GM19372 (cell line): ENCODE measurements around the gene EIF4G1.

Experiments used
- ATAC-seq: cut with Tn5 transposase; IDR thresholded peaks from one replicate; pipeline ENCODE4 v1.9.1; 2021; ENCODE audit warnings: mild to moderate bottlenecking, low read depth, moderate library complexity; ENCODE audit not compliant: unreplicated experiment

The EIF4G1 gene

DNA sequence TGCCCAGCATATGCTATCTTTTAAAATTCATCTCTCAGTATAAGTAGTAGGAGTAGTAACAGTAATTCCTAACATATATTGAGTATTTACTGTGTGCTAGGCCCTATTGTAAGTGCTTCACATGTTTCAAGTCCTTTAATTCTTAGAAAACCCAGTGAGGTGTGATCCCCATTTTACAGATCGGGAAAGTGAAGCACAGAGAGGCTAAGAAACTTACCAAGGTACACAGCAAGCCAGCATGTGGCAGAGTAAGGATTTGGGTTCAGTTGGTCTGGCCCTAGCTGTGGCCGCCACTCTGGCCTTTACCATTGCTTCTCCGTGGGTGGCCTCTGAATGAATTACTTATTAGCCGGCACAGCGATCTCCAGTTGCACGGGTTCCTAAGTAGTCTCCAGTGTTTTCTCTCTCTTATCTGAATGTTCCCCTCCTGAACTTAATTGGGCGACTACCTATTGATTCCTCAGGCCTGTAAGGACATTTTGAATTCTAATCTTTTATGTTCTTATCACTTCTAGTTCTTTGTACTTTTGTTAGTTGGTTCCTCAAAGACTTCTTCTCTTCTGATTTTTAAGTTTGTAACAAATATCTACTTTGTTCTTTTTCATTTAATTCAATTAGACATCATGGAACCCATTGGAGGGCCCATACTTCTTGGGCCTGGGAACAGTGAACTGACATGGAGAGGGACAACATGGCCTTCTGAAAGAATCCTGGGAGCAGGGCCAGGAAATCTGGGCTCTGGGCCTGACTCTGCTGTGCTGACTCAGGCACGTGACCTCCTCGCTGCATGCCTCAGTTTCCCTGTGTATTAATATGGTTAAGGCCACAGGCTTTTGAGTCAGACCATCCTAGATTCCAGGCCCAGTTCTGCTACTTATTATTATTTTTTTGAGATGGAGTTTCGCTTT is 35.4 kb downstream of the EIF4G1 start:
- ATAC-seq = no peak

DNA sequence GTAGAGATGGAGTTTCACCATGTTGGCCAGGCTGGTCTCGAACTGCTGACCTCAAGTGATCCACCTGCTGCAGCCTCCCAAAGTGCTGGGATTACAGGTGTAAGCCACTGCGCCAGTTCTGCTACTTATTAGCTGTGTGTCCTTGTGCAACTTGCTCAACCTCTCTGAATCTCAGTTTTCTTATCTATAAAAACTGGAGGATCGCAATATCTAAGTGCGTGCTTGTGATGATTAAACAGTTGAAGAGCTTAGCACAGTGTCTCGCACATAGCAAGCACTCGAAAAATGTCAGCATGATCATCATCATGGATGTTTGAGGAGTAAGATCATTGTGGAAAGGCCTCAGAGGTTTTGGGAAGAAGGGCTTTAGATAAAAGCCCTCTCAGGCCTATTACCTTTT is 36.2 kb downstream of the EIF4G1 start:
- ATAC-seq = no peak

DNA sequence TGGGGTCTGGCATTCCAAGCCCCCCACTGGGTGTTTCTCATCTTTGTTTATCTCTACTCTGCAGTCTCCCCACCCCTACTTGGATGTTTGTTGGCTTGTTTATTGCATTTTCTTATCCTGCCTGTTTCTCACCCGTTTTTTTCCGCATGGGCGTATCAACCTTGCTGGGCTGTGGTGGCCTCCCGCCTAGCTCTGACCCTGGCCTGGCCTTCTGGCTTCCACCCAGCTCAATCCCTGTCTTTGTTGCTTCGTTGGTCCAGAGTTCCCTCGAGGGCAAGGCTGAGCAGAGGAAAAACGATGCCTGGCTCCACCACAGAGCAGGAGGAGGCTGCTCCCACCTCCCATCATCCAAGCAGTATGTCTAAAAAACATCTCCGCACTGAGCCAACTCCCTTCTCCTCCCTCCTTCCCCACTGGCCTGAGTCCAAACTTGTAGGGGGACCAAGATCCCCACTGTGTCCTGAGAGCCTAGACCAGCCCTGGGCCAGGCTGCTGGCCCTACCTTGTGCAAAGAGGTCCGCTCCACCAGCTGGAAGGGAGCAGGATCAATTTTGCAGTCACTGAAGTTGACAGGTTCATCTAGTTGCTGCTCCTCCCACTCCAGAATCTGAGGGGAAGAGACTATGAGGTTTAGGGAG is 37.2 kb downstream of the EIF4G1 start:
- no peak for ATAC-seq

DNA sequence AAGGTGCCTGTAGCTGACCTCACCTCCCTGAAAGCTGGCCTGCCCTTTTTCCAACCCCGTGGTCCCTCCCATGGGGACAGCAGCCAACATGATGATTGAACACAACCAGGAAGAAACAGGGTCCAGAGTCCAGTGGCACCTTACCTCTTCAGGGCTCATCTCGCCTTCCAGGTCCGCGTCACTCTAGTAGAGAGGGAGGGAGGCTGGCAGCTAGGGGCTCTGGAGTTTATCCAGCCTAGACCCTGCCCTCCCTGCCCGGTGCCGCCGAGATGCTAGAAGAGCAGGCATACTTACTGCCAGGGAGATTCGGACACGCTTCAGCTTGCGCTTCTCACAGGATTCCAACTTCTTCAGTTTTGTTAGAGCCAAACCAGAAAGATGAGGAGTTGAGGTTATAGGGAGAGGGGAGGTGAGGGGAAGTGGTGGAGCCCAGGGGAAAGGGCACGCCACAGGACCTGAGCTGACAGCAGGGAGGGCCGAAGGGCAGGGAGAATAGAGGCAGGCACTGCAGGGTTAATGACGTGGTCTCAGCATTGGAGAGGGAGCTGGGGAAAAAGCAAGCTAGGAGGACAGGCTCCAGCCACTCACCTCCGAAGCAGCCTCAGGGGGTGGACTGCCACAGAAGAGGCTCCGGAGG is 37.9 kb downstream of the EIF4G1 start:
- no peak for ATAC-seq

DNA sequence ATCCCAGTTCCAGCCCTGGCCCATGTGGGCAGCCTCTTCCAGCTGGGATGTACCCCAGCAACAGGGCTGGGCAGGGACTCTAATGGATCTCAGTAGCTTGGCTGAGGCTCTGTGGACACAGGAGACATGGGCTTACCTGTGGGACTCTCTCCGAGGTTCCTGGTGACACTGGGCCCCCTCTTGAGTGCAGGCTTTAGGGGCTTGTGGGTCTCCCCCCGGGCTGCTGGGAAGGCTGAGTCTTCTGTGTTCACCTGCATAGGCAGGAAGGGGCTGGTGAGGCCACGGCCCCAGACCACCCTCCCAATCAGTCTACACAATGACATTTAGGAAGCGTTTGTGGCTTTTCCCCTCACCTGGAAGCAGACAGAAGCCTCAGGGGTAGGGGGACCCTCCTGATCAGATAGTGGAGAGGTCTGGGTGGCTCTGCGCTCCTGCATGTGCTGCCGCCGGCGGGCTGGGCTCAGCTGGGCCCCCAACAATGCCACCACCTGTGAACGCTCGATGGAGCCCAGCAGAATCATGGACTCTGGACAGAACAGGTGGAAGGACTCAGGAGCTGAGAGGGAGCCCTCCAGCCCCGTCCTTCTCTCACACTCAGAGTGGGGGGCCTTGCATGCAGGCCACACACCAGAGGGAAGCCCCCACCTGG is 38.6 kb downstream of the EIF4G1 start:
- ATAC-seq = no peak

DNA sequence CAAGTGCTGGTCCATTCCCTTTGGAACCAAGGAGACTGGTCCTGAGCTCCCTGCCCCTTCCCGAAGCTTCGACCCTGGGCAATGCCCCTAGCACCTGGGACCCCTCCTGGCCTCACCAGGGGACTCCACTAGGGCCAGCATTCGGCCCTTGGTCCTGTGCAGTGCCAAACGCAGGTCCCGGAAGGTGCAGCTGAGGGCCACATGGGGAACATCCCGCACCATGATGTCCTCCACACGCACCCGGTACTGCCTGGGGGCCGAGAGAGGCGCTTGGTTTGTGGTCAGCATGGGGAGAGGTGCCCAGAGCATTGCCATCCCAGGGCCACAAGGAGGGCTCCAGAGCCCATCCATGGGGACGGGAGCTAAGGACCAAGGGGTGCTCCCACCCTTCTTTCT is 39.1 kb downstream of the EIF4G1 start:
- ATAC-seq = no peak

DNA sequence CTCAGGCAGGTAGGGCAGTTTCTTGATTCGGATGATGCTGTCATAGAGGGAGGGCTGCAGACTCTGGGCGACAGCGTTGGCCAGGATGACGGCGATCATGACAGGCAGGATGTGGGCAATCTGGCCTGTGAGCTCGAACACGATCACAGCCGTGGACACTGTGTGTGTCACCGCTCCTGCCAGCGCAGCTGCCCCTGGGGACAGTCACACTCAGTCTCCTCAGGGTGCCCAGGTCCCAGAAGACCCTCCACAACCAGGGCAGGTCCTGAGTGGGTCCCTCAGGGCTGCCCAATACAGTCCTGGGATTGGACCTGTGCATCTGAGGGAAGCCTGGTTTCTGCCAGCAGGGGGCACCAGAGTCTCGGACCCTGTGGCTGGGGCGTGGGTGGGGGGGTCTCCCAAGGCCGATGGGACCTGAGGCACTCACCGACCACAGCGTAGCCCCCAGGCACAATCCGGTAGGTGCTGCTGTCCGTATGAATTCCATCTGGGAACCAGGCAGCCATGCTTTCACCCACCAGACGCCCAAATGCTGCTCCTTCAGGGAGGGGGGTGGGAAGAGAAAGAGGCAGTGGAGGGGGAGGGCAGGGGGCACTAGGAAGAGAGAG is 39.8 kb downstream of the EIF4G1 start:
- peak; percentile 49 for ATAC-seq

DNA sequence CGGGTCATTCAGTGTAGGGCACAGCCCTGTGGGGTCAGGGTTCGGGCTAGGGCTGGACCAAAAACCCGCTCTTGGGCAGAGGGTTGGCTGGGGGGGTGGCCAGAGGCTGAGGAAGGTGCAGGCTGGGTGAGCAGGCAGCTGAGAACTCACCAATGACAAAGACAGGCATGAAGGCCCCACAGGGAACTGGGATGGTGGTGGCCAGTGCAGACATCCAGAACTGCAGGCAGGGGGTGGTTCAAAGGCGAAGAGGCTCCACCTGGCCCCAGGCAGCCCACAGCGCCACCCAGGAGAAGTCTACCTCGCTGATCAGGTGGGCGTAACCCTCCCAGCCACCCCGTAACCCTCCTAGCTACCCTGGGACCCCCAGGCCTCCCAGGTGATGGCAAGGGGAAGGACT is 40.3 kb downstream of the EIF4G1 start:
- no peak for ATAC-seq

DNA sequence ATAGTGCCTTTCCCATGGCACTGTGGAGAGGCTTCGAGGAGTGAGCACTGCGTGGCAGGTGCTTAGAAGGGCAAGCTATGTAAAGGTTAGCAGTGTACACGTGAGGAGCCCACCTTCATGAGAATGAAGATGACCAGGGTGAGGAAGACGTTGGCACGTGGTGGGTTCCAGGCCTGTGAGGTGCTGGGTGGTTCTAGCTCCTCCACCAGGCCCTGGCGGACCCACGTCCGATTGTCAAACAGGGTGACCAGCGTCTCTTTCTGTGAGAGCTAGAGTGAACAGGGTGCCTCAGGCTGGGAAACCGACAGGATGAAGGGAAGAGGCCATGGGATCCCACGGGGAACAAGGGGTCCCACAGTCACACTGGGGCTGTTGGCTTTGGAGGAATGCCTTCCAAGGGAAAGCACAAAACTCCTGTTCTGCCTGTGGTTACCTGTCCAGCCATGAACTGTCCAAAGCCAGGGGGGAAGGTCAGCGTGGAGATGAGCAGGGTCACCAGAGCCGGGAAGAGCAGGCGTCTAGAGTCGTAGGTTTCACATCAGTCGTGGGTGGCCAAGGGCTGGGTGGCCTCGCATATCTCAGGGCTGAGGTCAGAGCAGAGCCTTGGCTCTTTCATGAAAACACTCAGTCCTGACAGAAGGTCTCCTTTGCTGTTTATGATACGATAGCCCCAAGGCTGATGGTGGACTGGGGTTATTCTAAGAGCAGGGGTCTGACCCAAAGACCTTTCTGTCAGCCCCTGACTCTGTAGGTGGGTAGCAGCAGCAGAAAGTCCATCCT is 41.0 kb downstream of the EIF4G1 start:
- no peak for ATAC-seq

DNA sequence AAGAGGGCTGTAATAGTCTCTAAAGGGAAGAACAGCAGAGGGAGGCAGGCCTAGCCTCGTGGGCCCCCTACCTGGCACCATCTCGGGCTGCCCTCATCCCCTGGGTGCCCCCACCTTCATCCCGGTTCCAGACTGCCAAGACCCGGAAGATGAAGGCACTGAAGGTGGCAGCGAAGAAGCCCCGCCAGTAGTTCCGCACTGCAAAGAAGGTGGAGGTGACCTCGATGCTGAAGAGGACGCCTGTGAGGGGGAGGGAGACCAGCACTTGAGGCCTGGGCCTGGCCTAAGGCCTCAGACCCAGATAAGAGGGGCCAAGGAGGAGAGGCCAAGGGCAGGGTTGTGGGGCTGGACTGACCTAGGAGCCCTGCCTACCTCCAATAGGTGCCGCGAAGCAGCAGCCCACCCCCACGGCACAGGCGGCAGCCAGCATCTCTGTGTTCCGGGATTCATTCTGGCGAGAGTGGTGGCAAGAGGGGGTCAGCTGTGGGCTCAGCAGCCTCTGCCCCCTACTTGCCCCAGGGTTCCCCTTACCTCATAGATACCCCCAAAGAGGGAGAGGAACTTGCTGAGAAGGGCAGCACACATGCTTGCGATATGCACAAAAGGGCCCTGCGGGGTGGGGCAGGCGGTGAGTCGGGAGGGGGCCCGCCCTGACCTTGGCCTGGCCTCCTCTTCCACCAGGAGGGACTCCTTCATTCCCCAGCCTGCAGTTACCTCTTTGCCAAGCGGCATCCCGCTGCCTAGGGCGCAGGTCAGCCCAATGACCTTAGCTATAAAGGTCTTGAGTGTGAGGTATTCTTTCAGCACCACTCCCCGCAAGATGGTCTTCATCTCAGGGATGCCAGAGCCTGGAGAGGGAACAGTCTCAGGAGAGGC is 43.1 kb downstream of the EIF4G1 start:
- ATAC-seq = no peak

DNA sequence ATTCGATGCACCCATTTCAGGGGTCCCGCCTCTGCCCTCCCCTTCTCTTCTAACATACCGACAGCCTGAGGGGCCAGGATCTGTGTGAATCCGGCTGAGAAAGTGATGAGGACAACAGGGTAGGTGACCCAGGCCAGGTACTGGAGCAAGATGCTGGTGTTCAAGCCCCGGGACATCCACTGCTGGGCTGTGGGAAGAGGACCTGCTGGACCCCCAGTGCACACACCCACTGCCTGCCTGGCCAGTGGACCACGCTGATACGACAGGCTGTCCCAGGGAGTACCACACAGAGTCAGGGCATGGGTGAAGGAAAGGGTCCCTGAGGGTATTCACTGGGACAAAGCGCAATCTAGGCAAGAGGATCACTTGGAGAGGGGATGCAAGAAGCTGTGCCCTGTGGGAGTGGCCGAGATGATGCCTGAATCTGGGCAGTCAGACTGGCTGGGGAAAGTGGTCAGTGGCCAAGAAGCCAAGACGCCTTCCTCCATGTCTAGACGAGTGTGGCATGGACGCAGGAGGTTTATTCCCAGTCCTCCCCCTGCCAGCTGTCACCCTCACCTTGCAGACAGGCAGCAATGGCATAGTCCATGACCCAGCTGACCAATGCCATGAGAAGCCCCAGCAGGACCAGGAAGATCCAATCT is 43.8 kb downstream of the EIF4G1 start:
- ATAC-seq = no peak

DNA sequence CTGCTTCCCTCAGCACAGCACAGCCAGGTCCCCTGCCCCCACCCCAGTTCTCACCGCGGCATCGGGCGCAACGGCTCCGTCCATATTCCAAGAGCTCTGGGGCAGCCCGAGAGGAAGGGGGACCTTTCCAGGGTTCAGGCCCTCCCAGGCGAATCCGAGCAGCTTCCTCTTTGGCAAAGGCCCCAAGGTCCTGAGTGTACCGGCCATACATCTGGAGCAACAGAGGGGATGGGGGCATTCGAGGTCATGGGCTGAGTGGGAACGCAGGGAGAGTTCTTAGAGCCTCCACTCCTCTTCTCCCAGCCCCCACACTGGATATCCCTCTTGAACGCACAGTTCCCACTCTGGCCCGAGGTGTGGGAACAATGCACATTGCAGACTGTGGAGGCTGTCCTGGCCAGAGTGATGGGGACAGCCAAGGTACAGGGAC is 44.5 kb downstream of the EIF4G1 start:
- no peak for ATAC-seq

DNA sequence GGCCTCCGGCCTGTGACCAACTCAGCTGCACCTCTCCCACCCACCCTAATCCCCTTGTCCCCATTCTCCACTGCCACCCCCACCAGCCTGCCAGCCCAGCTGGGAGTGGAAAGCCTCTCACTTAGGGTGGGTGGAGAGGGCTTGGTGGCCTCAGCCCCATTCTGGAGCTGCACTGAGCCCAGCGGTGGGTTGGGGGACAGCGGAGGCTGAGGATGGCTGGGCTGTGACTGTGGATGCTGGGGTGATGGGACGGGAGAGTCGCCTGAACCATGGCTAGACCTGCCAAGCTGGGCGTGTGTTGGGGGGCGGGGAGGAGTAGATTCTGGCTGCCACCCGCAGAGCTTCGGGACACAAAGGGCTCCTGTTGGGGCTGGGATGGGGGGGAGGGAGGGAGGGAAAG is 45.2 kb downstream of the EIF4G1 start:
- ATAC-seq = no peak

DNA sequence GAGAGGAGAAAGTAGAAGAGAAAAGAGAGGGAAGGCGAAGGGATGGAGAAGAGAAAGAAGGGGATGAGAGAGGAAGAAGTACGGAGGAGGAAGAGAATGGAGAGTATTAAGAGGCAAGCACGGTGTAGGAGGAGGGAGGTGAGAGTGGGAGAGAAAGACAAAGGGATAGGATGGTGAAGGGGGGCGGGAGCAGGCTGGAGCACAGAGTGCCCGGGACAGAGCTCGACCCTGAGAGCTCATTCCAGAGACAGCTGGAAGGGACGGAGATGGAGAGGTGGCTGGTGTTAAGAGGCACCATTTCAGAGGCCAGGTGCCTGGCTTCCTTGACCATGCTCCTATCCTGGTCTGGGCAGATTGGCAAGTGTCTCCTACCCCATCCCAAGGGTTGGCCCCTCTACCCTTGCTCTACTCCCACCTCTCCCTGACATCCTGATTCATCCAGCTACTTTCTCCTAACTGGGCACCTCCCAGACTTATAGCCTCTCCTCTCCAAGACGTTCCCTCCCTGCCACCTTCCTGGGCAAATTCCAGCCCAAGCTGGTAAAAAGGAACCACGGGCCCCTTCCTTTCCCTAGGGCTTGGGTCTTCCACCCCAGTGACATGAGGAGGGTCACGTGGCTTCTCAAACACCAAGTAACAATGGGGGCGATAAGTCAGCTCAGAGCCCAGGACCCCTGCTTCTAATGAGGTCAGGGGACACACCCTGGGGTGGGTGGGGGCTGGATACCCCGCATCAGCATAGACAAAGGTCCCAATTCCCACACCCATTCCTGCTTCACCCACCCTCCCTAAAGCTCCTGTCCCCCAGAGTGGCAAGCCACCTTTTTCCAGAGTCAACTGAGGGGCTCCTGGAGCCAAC is 45.9 kb downstream of the EIF4G1 start:
- no peak for ATAC-seq

DNA sequence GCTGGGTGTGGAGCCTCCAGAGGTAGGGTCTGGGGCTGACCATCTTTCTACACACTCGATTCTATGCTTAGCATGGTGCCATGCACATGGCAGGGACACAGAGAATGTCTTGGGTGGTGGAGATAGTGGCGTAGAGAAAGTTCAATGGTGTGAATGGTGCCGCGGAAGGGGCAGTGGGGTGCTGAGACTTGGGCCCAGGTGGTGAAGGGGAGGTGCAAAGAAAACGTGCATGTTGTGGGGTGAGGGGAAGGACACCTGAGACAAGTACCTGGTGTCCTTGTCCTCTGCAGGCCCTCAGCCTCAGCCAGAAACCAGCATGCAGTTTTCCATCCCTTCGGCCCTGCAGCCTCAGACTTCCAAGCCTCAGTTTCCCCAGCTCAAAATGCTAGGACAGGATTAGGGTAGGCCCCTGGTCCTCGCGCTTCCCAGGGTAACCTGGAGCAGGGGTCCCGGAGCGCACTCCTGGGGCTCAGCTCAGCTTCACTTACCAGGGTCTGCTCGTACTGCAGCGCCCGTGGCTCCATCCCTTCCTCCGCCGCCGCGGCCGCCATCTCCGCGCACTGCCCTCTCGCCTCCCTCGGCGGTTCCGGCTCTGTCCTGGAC is 46.6 kb downstream of the EIF4G1 start:
- ATAC-seq = peak; percentile 3

DNA sequence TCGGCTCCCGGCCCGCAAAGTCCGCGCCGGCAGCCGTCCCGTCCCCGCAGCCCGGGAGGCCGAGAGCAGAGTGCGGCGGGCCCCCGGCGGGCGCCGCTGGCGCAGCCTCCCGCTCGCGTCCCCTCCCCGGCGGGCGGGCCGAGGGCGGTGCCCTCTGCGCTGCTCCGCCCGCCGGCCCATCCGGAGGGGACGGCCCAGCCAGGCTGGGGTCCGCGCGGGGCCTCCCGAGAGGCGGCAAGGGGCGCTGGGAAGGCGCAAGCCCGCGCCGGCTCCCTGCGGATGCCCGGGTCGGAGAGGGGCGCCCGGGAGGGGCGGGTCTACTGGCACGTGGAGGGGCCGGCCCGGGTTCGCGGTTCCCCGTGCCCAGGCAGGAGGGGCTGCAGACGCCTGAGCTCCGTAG is 47.1 kb downstream of the EIF4G1 start, which contains the start of the genes CLCN2 and POLR2H:
CLCN2 (minus strand) TSS at position 74 of the 400 bp plus-strand sequence. CDS start 126 bp downstream, outside the sequence.
POLR2H (plus strand) TSS at position 179 of the 400 bp plus-strand sequence. CDS start 1,783 bp downstream, outside the sequence.
- ATAC-seq = peak; percentile 35
